HCT116 (cell line): ENCODE data around the gene PDE6B. TPM values are rescaled to one million over a fixed set of nuclear protein-coding genes. Genes with fewer than 3 reads are reported as not detected.

ENCODE experiments used
- ATAC-seq: fragments of 200-7000 bp; cut with Tn5 transposase; 2 replicates; pipeline ENCODE4 v1.9.1; 2020; ENCODE audit warnings: mild to moderate bottlenecking, moderate library complexity
- BruUV-seq: library from RNA; stranded (reverse); fragments of 400-500 nt; replicated peaks from 2 replicates; lab custom pipeline; 2021; lab: Mats Ljungman, UMichigan
- CTCF ChIA-PET: fragments of 300-600 bp; sonication (Branson Sonifier 250); formaldehyde crosslinking; loops from one replicate; lab custom pipeline; 2021; ENCODE audit warnings: antibody characterized with exemption; lab: Charles Lee
- POLR2A ChIA-PET: fragments of 300-600, 350-600 bp; sonication (Branson Sonifier 250); formaldehyde crosslinking; loops from one replicate; lab custom pipeline; 2021; ENCODE audit warnings: antibody characterized with exemption; lab: Charles Lee
- RAD21 ChIA-PET, 2 experiments: fragments of 300-600 bp; sonication (Branson Sonifier 250); formaldehyde crosslinking; loops; one replicate each; lab custom pipeline; 2023; ENCODE audit warnings: low total read pairs in 2 of 2; ENCODE audit not compliant: uncharacterized antibody in 2 of 2, unreplicated experiment in 2 of 2, low non-redundant PET in 1 of 2; lab: Charles Lee
- DNase-seq: peaks from one replicate; pipeline ENCODE4 v3.0.0-alpha.2; 2010; ENCODE audit warnings: low read depth, low spot score
- H2AFZ ChIP-seq: fragments of 200-600 bp; shearing (Covaris generic), sonication (generic); 2 replicates; pipeline ENCODE4 v1.6.1; 2017; ENCODE audit warnings: low read depth, mixed run types, mixed read lengths, antibody characterized with exemption, low read length; ENCODE audit not compliant: poor library complexity, severe bottlenecking
- H3K27ac ChIP-seq: 2 replicates; pipeline ENCODE4 v1.5.1; 2012; ENCODE audit warnings: low read depth, low read length
- H3K27me3 ChIP-seq: fragments of 200-600 bp; sonication (generic); 2 replicates; pipeline ENCODE4 v1.6.1; 2016; ENCODE audit warnings: mixed run types, low read length, mixed read lengths; ENCODE audit not compliant: insufficient read depth
- H3K36me3 ChIP-seq, 2 experiments: fragments of 200-500 bp in 1 of 2; fragments of 200-600 bp in 1 of 2; sonication (Bioruptor generic) in 1 of 2; sonication (generic) in 1 of 2; 2 replicates each; pipeline versions ENCODE4 v1.5.1 to v1.6.1; 2014 to 2016; ENCODE audit warnings: low read length in 2 of 2, inconsistent platforms in 1 of 2, mixed read lengths in 1 of 2, mixed run types in 1 of 2; ENCODE audit not compliant: insufficient read depth in 2 of 2, control insufficient read depth in 1 of 2
- H3K4me1 ChIP-seq, 2 experiments: fragments of 200-600 bp in 1 of 2; sonication (generic) in 1 of 2; 2 replicates each; pipeline versions ENCODE4 v1.5.1 to v1.6.1; 2012 to 2017; ENCODE audit warnings: low read length in 2 of 2, inconsistent platforms in 1 of 2, mild to moderate bottlenecking in 1 of 2, mixed read lengths in 1 of 2, mixed run types in 1 of 2, moderate library complexity in 1 of 2; ENCODE audit not compliant: insufficient read depth in 2 of 2, control insufficient read depth in 1 of 2
- H3K4me2 ChIP-seq: fragments of 200-600 bp; sonication (generic); 2 replicates; pipeline ENCODE4 v1.6.1; 2017; ENCODE audit warnings: mixed run types, low read length, mixed read lengths
- H3K4me3 ChIP-seq, 2 experiments: fragments of 200-600 bp in 1 of 2; sonication (generic) in 1 of 2; replicated peaks in 1 of 2; 2 replicates each; pipeline ENCODE4 v1.5.1; 2011 to 2016; ENCODE audit warnings: low read length in 2 of 2, control low read depth in 1 of 2, low read depth in 1 of 2, mild to moderate bottlenecking in 1 of 2, mixed read lengths in 1 of 2, mixed run types in 1 of 2
- H3K79me2 ChIP-seq: fragments of 200-600 bp; sonication (generic); 2 replicates; pipeline ENCODE4 v1.6.1; 2017; ENCODE audit warnings: mild to moderate bottlenecking, mixed run types, low read length, moderate library complexity, mixed read lengths; ENCODE audit not compliant: insufficient read depth
- H3K9ac ChIP-seq: fragments of 200-600 bp; sonication (generic); 2 replicates; pipeline ENCODE4 v1.6.1; 2016; ENCODE audit warnings: low read length, mixed read lengths
- H3K9me2 ChIP-seq: fragments of 200-600 bp; sonication (generic), shearing (Covaris generic); 2 replicates; pipeline ENCODE4 v1.6.1; 2017; ENCODE audit warnings: mixed run types, mild to moderate bottlenecking, moderate library complexity; ENCODE audit not compliant: insufficient read depth
- H3K9me3 ChIP-seq, 2 experiments: fragments of 200-500 bp in 1 of 2; fragments of 200-600 bp in 1 of 2; sonication (Bioruptor generic) in 1 of 2; sonication (generic) in 1 of 2; 2 replicates each; pipeline ENCODE4 v1.6.1; 2014 to 2017; ENCODE audit warnings: low read length in 2 of 2, mixed read lengths in 2 of 2, inconsistent platforms in 1 of 2, low read depth in 1 of 2, mild to moderate bottlenecking in 1 of 2, mixed run types in 1 of 2, moderate library complexity in 1 of 2; ENCODE audit not compliant: control insufficient read depth in 1 of 2, insufficient read depth in 1 of 2
- H4K20me1 ChIP-seq: fragments of 200-600 bp; sonication (generic), shearing (Covaris generic); 2 replicates; pipeline ENCODE4 v1.6.1; 2017; ENCODE audit warnings: mixed run types, mild to moderate bottlenecking, moderate library complexity; ENCODE audit not compliant: insufficient read depth
- ELF1 ChIP-seq: IDR thresholded peaks from 2 replicates; pipeline ENCODE4 v1.6.1; 2012; ENCODE audit warnings: low read depth, borderline replicate concordance
- EZH2phosphoT487 ChIP-seq: fragments of 200-600 bp; IDR thresholded peaks from 2 replicates; pipeline ENCODE4 v1.6.1; 2018; ENCODE audit warnings: antibody characterized with exemption, borderline replicate concordance
- FOSL1 ChIP-seq: IDR thresholded peaks from 2 replicates; pipeline ENCODE4 v1.6.1; 2012; ENCODE audit warnings: low read depth
- JUND ChIP-seq: IDR thresholded peaks from 2 replicates; pipeline ENCODE4 v1.6.1; 2012
- POLR2A ChIP-seq: IDR thresholded peaks from 2 replicates; pipeline ENCODE4 v1.7.0; 2011; ENCODE audit warnings: borderline replicate concordance; ENCODE audit not compliant: insufficient read depth, insufficient read length; ENCODE audit errors: extremely low read depth
- RAD21 ChIP-seq: IDR thresholded peaks from 2 replicates; pipeline ENCODE4 v1.6.1; 2012; ENCODE audit warnings: low read depth, mild to moderate bottlenecking
- SIN3A ChIP-seq: IDR thresholded peaks from 2 replicates; pipeline ENCODE4 v1.6.1; 2012; ENCODE audit warnings: low read depth
- TCF7L2 ChIP-seq: IDR thresholded peaks from 2 replicates; pipeline ENCODE4 v1.7.0; 2011; ENCODE audit warnings: borderline replicate concordance, inconsistent platforms; ENCODE audit not compliant: insufficient read depth, insufficient read length; ENCODE audit errors: extremely low read depth
- ZNF274 ChIP-seq: fragments of 200-500 bp; sonication (Bioruptor generic); IDR thresholded peaks from 2 replicates; pipeline ENCODE4 v1.6.1; 2014; ENCODE audit warnings: mild to moderate bottlenecking, low read depth, low read length, inconsistent platforms
- intact Hi-C: fragments of 100-400 bp; cut with micrococcal nuclease; formaldehyde crosslinking; loops from 2 replicates; pipeline ENCODE4 v1.10.0; 2022
- total RNA-seq: library from RNA; stranded (reverse); gene quantifications from one replicate; pipeline ENCODE4 v1.2.1, GENCODE V29; 2021; ENCODE audit not compliant: unreplicated experiment
- TF ChIP-seq, protein P1 (sequence below), 3 experiments: fragments of 200-600 bp in 1 of 3; sonication (generic) in 1 of 3; IDR thresholded peaks in 2 of 3; conservative IDR thresholded peaks in 1 of 3; 2 replicates each; pipeline ENCODE4 v1.5.1; 2012 to 2017; ENCODE audit warnings: low read depth in 2 of 3, low read length in 2 of 3, antibody characterized with exemption in 1 of 3, borderline replicate concordance in 1 of 3, control low read depth in 1 of 3, mild to moderate bottlenecking in 1 of 3, mixed read lengths in 1 of 3, mixed run types in 1 of 3, moderate library complexity in 1 of 3; ENCODE audit not compliant: insufficient read depth in 1 of 3
- TF ChIP-seq, protein P2 (sequence below): IDR thresholded peaks from 2 replicates; pipeline ENCODE4 v1.6.1; 2012

PDE6B gene
- total RNA-seq, 1 experiment from 2014 or later: not detected

DNA sequence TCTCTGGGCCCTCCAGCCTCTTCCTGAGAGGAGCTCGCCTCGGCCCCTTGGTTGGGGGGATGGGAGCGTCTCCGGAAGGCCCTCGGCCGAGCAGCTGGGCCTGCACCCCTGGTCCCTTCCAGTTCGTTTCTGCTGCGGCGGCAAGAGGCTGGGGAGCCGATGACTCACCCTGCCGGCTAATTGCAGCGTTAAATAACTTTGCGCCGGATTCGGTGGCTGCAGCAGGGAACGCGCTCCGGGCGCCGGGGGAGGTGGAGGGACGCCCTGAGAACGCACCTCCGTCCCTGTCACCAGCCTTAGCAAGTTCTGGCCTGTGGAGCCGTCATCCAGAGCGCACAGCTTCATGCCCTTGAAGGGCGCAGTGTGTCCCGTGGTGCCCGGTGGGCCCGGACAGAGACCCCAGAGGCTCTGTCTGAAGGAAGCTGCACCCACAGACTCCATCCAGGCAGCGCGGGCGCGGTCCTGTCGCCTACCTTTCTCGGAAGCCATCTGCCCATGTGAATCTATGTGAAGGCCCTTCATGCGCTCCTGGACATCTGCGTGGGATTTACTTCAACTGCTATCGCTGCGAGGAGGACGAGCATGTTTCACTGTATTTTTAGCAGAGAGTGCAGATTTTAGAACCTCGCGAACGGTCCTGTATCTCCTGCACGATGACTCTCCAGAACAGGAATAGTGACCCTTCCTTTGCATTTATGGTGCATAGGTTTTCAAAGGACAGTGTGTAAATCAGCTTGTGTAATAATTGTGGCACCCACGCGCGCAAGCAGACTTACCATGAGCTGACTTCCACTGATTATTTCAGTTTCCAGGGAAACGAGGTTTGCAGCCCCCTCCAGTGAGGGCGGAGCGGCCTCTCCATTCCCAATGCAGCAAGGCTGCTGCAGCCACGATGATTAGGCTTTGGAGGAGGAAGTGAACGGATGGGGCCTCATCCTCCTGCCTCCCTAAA is 47.6 kb upstream of the PDE6B start:
- ChIA-PET RAD21 (no interaction called here), CTCF (no interaction called here), POLR2A (no interaction called here)
- intact Hi-C loops: no loop called here
- Histone ChIP-seq H3K4me2 (no peak overlapping the region), H3K27me3 (no peaks in the 10 kb centered on the region), H2AFZ (no peak overlapping the region), H4K20me1 (no peaks in the 10 kb centered on the region), H3K9me2 (no peaks in the 10 kb centered on the region), H3K4me3 (no peak overlapping the region), H3K79me2 (no peaks in the 10 kb centered on the region), H3K9ac (no peak overlapping the region), H3K36me3 (no peaks in the 10 kb centered on the region), H3K27ac (no peak overlapping the region), H3K4me1 (no peaks in the 10 kb centered on the region), H3K9me3 (no peaks in the 10 kb centered on the region)
- DNase-seq (no peak), ATAC-seq (no peak)
- TF ChIP-seq TCF7L2: no peak
- no peak for TF ChIP-seq POLR2A
- TF ChIP-seq RAD21: no peak
- BruUV-seq: no TSS peak

GRCh38 chr4:578451-579443 is 46.6 kb upstream of the PDE6B start:
- Histone ChIP-seq H3K4me3 (no peak overlapping the region), H3K4me2 (no peak overlapping the region), H3K9me3 (no peaks in the 10 kb centered on the region), H3K27ac (no peak overlapping the region), H4K20me1 (no peaks in the 10 kb centered on the region), H3K9me2 (no peaks in the 10 kb centered on the region), H3K79me2 (no peaks in the 10 kb centered on the region), H2AFZ (no peak overlapping the region), H3K27me3 (no peaks in the 10 kb centered on the region), H3K36me3 (no peaks in the 10 kb centered on the region), H3K4me1 (no peaks in the 10 kb centered on the region), H3K9ac (no peak overlapping the region)
- intact Hi-C loops: no loop called here
- ChIA-PET POLR2A (no interaction called here), RAD21 (no interaction called here), CTCF (no interaction called here)
- DNase-seq: no peak
- ATAC-seq: 0 out of 2 replicates have a peak, but pooled peaks have one; percentile 17
- BruUV-seq: no TSS peak
- TF ChIP-seq EZH2phosphoT487 (no peak), RAD21 (no peak), FOSL1 (no peak), JUND (no peak), SIN3A (no peak), ZNF274 (no peak), POLR2A (no peak), ELF1 (no peak)
- TF ChIP-seq, protein P1, sequence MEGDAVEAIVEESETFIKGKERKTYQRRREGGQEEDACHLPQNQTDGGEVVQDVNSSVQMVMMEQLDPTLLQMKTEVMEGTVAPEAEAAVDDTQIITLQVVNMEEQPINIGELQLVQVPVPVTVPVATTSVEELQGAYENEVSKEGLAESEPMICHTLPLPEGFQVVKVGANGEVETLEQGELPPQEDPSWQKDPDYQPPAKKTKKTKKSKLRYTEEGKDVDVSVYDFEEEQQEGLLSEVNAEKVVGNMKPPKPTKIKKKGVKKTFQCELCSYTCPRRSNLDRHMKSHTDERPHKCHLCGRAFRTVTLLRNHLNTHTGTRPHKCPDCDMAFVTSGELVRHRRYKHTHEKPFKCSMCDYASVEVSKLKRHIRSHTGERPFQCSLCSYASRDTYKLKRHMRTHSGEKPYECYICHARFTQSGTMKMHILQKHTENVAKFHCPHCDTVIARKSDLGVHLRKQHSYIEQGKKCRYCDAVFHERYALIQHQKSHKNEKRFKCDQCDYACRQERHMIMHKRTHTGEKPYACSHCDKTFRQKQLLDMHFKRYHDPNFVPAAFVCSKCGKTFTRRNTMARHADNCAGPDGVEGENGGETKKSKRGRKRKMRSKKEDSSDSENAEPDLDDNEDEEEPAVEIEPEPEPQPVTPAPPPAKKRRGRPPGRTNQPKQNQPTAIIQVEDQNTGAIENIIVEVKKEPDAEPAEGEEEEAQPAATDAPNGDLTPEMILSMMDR (IDR thresholded peaks at IDR 0.05 in 2 of 3, conservative IDR thresholded peaks at IDR 0.05 in 1 of 3; ENCODE audit: borderline replicate concordance in 1 of 3, insufficient read depth in 1 of 3, low read depth in 2 of 3, low read length in 2 of 3): no peak
- TF ChIP-seq, protein P2, sequence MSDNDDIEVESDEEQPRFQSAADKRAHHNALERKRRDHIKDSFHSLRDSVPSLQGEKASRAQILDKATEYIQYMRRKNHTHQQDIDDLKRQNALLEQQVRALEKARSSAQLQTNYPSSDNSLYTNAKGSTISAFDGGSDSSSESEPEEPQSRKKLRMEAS: no peak
